ENCODE data around the gene PAM.

DNA sequence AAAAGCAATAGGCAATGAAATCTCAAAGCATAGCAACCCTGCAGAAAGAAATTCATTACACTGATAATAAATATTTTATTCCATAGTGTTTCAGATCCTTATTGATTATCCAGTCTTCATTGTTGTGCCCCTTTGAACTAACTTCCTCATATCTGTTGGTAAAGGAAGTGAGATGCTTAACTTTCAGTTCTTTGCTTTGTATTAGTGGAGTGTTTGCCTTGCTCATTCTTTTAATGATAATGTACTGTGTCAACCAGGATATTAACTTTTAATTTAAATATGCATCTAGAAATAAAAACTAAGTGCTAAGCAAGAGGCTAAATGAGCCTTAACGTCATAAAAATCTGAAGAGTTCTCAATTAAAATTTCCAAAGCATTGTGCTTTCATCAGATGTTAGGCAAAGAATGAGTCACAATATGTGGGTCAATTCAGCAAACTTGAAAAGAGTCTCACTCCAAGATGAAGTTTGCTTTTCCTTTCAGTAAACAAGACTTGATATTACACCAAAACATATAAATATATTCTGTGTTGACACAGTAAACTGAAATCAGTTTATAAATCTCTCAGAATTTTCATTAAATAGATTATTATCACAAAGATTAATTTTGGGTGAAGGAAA is 258.9 kb downstream of the PAM start:
- TF ChIP-seq, protein P1, sequence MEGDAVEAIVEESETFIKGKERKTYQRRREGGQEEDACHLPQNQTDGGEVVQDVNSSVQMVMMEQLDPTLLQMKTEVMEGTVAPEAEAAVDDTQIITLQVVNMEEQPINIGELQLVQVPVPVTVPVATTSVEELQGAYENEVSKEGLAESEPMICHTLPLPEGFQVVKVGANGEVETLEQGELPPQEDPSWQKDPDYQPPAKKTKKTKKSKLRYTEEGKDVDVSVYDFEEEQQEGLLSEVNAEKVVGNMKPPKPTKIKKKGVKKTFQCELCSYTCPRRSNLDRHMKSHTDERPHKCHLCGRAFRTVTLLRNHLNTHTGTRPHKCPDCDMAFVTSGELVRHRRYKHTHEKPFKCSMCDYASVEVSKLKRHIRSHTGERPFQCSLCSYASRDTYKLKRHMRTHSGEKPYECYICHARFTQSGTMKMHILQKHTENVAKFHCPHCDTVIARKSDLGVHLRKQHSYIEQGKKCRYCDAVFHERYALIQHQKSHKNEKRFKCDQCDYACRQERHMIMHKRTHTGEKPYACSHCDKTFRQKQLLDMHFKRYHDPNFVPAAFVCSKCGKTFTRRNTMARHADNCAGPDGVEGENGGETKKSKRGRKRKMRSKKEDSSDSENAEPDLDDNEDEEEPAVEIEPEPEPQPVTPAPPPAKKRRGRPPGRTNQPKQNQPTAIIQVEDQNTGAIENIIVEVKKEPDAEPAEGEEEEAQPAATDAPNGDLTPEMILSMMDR (IDR thresholded peaks at IDR 0.05): no peak
- no peak for TF ChIP-seq POLR2A (IDR thresholded peaks at IDR 0.05)

All from testis (tissue), 2 donors.